ENCODE data around the gene MAP1B. TPM values are rescaled to one million over a fixed set of nuclear protein-coding genes. Genes with fewer than 3 reads are reported as not detected.
A peak's percentile ranks its signal among the peaks of the same experiment; 100 is the strongest.

MAP1B gene
- total RNA-seq, 2 experiments from 2014 or later = 0.06 TPM; not detected in 1

DNA sequence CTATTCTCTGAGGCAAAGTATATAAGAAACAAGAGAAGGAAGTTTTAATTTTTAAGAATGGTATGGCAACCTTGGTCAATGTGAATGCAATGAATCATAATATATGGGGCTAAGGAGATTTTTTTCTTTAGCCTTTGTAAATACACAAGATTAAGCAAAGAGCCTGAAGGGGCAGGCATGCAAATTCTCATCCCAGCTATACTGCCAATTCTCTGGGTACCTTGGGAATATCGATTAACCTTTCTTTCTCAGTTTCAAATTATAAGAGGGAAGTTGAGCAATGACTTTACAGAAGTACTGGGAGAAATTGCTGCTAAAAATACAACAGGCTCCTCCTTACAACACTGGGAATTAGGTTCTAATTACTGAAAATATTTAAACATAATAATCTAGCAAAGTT, 115.2 kb downstream of the MAP1B start:
- no peaks in the 10 kb centered on the region for H3K27me3 Mint-ChIP-seq
- no peak overlapping the region for H3K27ac Mint-ChIP-seq
- H3K36me3 Mint-ChIP-seq (ENCODE audit: low read depth) = peaks cover 63% of the 10 kb centered on the region
- no peaks in the 10 kb centered on the region for H3K9me3 Mint-ChIP-seq
- no peak overlapping the region for H3K4me3 Mint-ChIP-seq
- no peak for DNase-seq
- POLR2A ChIA-PET = no interaction called here
- CTCF ChIA-PET = interaction anchor here (1.1 kb wide), 1 partner anchor 10 kb away, joined by 3 read pairs; no protein-coding TSS in a partner anchor
- H3K4me1 Mint-ChIP-seq = peaks cover 3% of the 10 kb centered on the region

DNA sequence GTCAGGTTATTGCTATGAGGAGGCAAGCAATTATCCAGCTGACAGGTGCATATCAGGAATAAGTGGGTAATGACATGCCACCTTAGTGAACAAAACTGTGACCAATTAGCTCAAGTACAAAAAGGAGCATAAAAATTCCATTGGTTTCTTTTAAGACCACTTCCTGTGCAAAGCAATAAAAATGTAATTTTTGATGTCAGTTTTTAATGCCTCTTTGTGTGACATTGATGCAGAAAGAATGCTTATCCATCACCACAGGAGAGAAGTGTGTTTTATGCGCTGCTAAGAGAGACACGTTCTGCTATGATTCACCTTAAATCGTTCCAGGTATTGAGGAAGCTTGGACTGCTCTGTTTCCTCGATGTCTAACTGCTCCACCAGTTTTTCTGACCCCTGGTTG, 116.1 kb downstream of the MAP1B start:
- Mint-ChIP-seq H3K9me3 (no peaks in the 10 kb centered on the region), H3K27me3 (no peaks in the 10 kb centered on the region), H3K4me1 (peaks cover 3% of the 10 kb centered on the region), H3K4me3 (no peak overlapping the region), H3K27ac (no peak overlapping the region), H3K36me3 (ENCODE audit: low read depth) (peaks cover 61% of the 10 kb centered on the region)
- DNase-seq = no peak
- ChIA-PET POLR2A (no interaction called here), CTCF (interaction anchor here (0.6 to 1.3 kb wide), 3 partner anchors 9 to 100 kb away, joined by 3 to 4 read pairs (median 3); no protein-coding TSS in a partner anchor)

DNA sequence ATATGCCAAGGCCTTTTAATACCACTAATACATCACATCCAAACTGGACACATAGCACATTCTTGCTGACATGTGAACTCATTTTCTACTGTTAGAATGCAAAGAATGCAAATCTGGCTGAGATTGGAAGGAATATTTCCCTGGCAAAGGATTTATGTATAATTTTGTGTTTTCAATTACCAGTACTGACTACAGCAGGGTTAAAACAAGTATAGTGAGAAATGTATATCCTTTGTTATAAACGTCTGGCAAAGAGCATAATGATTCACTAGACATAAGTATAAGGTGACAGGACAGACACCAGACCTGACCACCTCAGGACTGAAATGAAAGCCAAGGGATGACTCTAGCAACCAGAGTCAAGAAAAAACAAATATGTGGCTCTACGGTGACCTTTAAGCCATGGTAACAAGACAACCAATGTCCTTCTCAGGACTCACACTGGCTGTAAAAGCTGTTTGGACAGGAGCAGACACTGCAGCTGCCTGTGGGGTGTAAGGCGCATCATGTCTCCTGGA, 117.7 kb downstream of the MAP1B start:
- peaks cover 47% of the 10 kb centered on the region for H3K36me3 Mint-ChIP-seq (ENCODE audit: low read depth)

DNA sequence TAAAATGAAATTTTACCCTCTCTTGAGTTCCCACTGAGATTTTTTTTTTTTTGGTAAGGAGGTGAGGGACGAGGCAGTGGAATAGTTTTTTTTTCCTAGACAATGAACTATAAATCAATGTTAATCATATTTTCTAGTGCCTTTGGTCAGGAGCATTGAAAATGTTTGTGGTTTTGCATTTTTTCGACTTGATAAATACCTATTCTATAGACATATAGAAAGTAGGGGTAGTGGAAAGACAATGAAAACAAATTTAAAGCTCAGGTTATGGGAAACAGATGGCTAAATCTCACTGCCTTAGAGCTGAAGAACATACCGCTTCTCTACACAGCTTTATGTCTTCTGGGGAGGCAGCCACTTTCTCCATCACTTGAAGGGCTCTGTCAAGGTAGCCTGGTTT, 118.5 kb downstream of the MAP1B start:
- no peak for DNase-seq
- ChIA-PET CTCF (no interaction called here), POLR2A (no interaction called here)
- Mint-ChIP-seq H3K27me3 (no peaks in the 10 kb centered on the region), H3K27ac (no peak overlapping the region), H3K4me1 (peaks cover 12% of the 10 kb centered on the region), H3K36me3 (ENCODE audit: low read depth) (peaks cover 51% of the 10 kb centered on the region), H3K9me3 (no peaks in the 10 kb centered on the region), H3K4me3 (no peak overlapping the region)

More for the DNA sequence above, 117.7 kb downstream of the MAP1B start:
- DNase-seq = no peak
- Mint-ChIP-seq H3K4me1 (peaks cover 7% of the 10 kb centered on the region), H3K27me3 (no peaks in the 10 kb centered on the region), H3K4me3 (no peak overlapping the region), H3K27ac (no peak overlapping the region), H3K9me3 (no peaks in the 10 kb centered on the region)
- POLR2A ChIA-PET = no interaction called here
- CTCF ChIA-PET = no interaction called here

DNA sequence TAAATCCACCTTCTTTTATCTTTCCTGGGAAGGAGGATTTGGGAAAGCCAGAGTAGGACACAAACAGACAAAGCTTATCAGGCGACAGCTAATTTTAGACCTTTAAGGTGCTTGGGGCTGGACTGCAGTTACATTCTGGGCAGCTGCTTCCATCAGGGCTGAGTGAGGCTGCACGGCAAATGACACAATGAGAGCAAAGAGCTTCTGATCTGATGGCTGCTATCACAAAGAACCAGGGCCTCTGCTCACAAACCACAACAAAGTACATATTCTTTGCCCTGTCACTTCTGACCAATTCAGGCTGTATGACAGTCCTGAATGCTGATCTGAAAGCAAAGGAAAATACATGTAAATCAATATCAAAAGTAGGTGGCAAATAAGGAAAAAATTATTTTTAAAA, 119.7 kb downstream of the MAP1B start:
- no peak for DNase-seq
- peaks cover 17% of the 10 kb centered on the region for H3K4me1 Mint-ChIP-seq
- peaks cover 51% of the 10 kb centered on the region for H3K36me3 Mint-ChIP-seq (ENCODE audit: low read depth)
- CTCF ChIA-PET = no interaction called here
- no peaks in the 10 kb centered on the region for H3K27me3 Mint-ChIP-seq
- H3K9me3 Mint-ChIP-seq = no peaks in the 10 kb centered on the region
- no peak overlapping the region for H3K4me3 Mint-ChIP-seq
- POLR2A ChIA-PET = interaction anchor here (0.6 kb wide), 1 partner anchor 10 kb away, joined by 3 read pairs; no protein-coding TSS in a partner anchor
- no peak overlapping the region for H3K27ac Mint-ChIP-seq

DNA sequence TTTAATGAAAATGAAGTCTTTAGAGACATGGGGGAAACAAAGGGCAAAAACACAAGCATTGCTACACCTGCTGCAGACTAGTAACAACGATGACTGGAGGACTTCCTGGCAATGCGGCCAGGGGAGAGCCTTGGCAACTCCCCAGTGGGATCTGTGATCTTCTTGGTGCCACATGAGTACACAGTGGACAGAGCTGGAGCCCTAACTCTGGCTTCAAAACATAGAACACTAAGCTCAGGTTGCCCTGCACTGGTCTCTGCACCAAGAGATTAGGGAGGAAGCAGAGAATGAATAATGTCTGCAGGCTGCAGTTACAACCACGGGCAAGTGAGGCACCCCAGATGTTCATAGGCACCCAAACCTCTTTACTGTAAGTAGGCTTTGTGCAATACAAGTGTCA, 121.7 kb downstream of the MAP1B start:
- Mint-ChIP-seq H3K4me1 (peaks cover 34% of the 10 kb centered on the region), H3K27me3 (peaks cover 4% of the 10 kb centered on the region), H3K36me3 (ENCODE audit: low read depth) (peaks cover 53% of the 10 kb centered on the region), H3K9me3 (no peaks in the 10 kb centered on the region), H3K4me3 (no peak overlapping the region), H3K27ac (no peak overlapping the region)
- CTCF ChIA-PET = interaction anchor here (0.9 kb wide), 1 partner anchor 110 kb away, joined by 3 read pairs; no protein-coding TSS in a partner anchor
- POLR2A ChIA-PET = no interaction called here
- DNase-seq = no peak

DNA sequence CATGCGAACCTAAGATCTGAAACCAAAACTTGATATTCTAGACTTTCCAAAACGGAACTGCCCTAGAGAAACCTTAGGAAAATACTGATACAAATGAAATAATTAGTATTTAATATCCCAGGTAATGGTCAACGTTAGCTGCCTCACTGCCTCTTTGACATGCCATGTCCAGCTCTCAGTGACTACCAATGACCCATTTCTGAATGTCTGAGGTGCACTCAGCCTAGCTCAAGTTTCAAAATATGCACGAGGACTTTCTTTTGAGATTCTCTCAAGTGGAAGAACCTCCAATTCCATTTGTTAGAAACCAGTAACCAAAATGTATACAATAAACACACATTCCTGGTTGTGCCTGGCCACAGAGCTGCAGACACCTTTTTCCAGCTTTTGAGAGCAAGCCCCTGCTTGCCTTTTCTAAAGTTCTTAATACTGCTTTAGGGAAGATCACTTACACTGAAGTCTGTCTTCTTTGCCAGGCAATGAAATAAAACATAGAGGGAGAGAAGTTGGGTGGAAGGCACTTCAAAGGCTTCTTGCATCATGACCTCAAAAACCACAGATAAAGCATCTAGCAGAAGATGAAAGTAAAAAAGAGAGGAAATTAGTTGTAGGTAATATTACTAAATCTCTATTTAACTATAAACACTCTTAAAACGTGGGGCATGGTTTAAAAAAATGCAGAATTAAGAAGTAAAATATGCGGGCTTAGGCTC, 124.9 kb downstream of the MAP1B start:
- no peaks in the 10 kb centered on the region for H3K9me3 Mint-ChIP-seq
- H3K4me3 Mint-ChIP-seq = no peak overlapping the region
- CTCF ChIA-PET = interaction anchor here (0.8 kb wide), 1 partner anchor 9 kb away, joined by 3 read pairs; no protein-coding TSS in a partner anchor
- peaks cover 4% of the 10 kb centered on the region for H3K27me3 Mint-ChIP-seq
- peaks cover 56% of the 10 kb centered on the region for H3K36me3 Mint-ChIP-seq (ENCODE audit: low read depth)
- peak overlapping the region; percentile 63 for H3K27ac Mint-ChIP-seq
- DNase-seq = peak; percentile 44
- peaks cover 48% of the 10 kb centered on the region for H3K4me1 Mint-ChIP-seq
- POLR2A ChIA-PET = no interaction called here

DNA sequence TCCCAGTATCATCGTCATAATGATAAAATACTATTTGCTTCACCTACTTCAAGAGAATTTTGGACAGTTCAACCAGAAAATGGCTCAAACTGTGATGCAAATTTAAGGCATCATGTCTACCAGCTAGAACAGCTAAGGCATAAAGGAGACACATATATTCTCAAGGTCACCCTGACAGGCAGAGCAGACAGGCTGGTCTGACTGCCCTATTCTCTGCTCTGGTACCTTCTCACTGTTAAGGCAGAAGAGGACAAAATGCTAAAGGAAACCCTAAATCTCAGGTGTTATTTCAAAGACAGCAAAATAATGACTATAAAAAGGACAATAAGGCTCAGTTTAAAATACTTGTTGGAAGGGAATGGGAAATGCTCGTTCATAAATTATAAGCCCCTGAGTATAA, 125.6 kb downstream of the MAP1B start:
- Mint-ChIP-seq H3K4me1 (peaks cover 48% of the 10 kb centered on the region), H3K27me3 (peaks cover 4% of the 10 kb centered on the region), H3K36me3 (ENCODE audit: low read depth) (peaks cover 55% of the 10 kb centered on the region), H3K4me3 (no peak overlapping the region), H3K9me3 (no peaks in the 10 kb centered on the region), H3K27ac (peak overlapping the region; percentile 63)
- ChIA-PET POLR2A (no interaction called here), CTCF (interaction anchor here (0.8 kb wide), 1 partner anchor 10 kb away, joined by 3 read pairs; no protein-coding TSS in a partner anchor)
- DNase-seq = no peak

DNA sequence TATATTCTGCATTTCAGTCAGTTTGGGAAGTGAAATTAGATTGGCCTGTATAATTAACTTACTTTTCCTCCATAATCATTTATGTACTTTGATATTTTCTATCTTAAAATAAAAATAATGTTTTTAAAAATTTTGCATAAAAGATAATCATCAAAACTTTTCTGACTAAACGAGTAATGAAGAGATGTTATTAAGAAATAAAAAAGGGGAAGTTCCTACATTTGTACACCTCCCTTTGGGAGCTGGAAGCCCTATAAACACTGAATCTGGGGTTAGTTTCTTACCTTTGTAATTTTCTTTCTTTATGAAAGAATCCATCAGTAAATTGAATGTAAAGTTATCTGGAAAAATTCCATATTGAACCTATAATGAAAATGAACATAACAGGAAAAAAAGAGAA, 126.6 kb downstream of the MAP1B start:
- DNase-seq = no peak
- Mint-ChIP-seq H3K4me1 (peaks cover 48% of the 10 kb centered on the region), H3K9me3 (no peaks in the 10 kb centered on the region), H3K27me3 (peaks cover 4% of the 10 kb centered on the region), H3K4me3 (peak overlapping the region; percentile 22), H3K36me3 (ENCODE audit: low read depth) (peaks cover 55% of the 10 kb centered on the region), H3K27ac (no peak overlapping the region)
- CTCF ChIA-PET = interaction anchor here (1.2 kb wide), 1 partner anchor 36 kb away, joined by 3 read pairs; no protein-coding TSS in a partner anchor
- POLR2A ChIA-PET = interaction anchor here (0.6 kb wide), 1 partner anchor 582 kb away, joined by 3 read pairs; no protein-coding TSS in a partner anchor

DNA sequence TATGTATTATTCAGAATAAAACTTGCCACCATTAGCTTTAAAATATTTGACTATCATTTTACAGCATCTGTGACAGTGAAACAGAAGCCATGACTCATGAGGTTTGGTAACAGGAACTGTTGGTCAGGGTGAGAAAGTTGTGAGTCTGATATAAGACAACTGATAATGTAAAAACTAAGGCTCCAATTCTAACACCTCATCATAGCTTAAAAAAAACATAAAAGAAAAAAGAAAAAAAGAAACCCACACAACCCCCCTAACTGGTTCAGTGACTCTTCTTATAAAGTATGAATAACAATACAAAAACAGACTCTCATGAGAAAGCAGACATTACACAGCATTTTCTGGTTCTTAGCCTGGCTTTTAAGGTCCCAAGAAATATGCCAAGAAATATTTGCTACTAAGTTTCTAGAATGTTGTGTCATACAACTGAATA, 127.0 kb downstream of the MAP1B start:
- H3K4me1 Mint-ChIP-seq = peaks cover 46% of the 10 kb centered on the region
- H3K4me3 Mint-ChIP-seq = peak overlapping the region; percentile 22
- no peak overlapping the region for H3K27ac Mint-ChIP-seq
- ChIA-PET CTCF (interaction anchor here (1.2 kb wide), 1 partner anchor 36 kb away, joined by 3 read pairs; no protein-coding TSS in a partner anchor), POLR2A (interaction anchor here (0.6 kb wide), 1 partner anchor 582 kb away, joined by 3 read pairs; no protein-coding TSS in a partner anchor)
- peaks cover 4% of the 10 kb centered on the region for H3K27me3 Mint-ChIP-seq
- no peaks in the 10 kb centered on the region for H3K9me3 Mint-ChIP-seq
- peaks cover 55% of the 10 kb centered on the region for H3K36me3 Mint-ChIP-seq (ENCODE audit: low read depth)
- peak; percentile 41 for DNase-seq

DNA sequence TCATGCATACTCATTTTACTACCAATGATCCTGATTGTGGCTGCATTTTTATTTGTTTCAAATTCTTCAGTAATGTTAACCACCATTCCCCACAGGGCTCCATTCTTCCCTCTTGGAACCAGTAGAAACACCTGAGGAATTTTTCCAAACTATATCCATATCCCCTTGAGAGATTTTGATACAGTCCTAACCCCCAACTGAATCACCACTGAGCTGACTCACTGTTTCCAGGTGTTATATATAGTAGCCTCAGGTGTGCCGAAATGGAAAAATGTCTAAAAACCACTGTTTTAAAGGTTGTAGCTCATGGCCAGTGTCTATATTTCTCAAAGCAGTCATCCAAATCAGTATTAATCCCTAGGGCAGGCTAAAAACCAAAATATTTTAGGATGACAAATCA, 127.6 kb downstream of the MAP1B start:
- Mint-ChIP-seq H3K36me3 (ENCODE audit: low read depth) (peaks cover 52% of the 10 kb centered on the region), H3K4me1 (peaks cover 43% of the 10 kb centered on the region), H3K27ac (no peak overlapping the region), H3K27me3 (peaks cover 4% of the 10 kb centered on the region), H3K9me3 (no peaks in the 10 kb centered on the region), H3K4me3 (no peak overlapping the region)
- no peak for DNase-seq
- POLR2A ChIA-PET = no interaction called here
- CTCF ChIA-PET = interaction anchor here (1.2 kb wide), 1 partner anchor 37 kb away, joined by 3 read pairs; no protein-coding TSS in a partner anchor

DNA sequence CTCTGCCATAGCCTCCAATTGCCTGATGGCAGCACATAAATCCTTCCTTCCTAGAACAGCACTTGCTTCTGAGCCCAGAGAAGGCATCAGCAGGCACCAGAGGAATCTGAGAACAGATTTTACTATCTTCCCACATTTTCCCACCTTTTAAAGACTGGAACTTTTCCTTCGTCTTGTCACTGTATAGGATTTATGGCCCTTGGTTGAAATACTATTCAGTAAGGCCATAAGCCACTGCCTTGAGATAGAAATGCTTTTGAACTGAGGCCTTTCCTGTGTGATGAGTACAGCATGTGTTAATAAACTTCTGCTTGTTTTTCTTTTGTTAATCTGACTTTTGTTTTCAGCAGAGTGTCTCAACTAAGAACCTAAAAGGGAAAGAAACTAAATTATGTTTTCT, 128.4 kb downstream of the MAP1B start:
- POLR2A ChIA-PET = no interaction called here
- DNase-seq = no peak
- Mint-ChIP-seq H3K4me1 (peaks cover 38% of the 10 kb centered on the region), H3K36me3 (ENCODE audit: low read depth) (peaks cover 45% of the 10 kb centered on the region), H3K9me3 (no peaks in the 10 kb centered on the region), H3K27ac (no peak overlapping the region), H3K27me3 (peaks cover 4% of the 10 kb centered on the region), H3K4me3 (no peak overlapping the region)
- CTCF ChIA-PET = no interaction called here

DNA sequence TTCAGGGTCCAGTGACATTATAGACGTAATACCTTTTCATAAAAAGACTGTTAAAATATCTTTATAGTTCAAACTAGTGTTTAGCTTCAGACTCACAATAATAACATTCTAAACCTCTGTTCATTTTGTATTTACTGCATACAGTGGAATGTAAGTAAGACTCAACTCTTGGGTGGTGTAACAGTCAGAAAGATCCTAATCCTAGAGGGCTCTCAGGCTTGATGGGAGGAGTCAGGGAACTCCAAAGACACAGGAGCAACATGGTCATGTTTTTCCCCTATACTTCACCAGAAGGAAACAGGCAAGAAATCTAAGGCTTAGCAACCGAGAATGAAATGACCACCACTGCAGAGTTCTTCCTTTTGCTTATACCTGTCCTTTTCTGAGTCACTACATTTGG, 130.1 kb downstream of the MAP1B start:
- Mint-ChIP-seq H3K36me3 (ENCODE audit: low read depth) (peaks cover 30% of the 10 kb centered on the region), H3K27me3 (peaks cover 4% of the 10 kb centered on the region), H3K9me3 (no peaks in the 10 kb centered on the region), H3K4me1 (peaks cover 28% of the 10 kb centered on the region), H3K4me3 (no peak overlapping the region), H3K27ac (no peak overlapping the region)
- no peak for DNase-seq
- ChIA-PET POLR2A (no interaction called here), CTCF (interaction anchor here (0.6 to 1.5 kb wide), 2 partner anchors 13 to 34 kb away, joined by 3 read pairs; no protein-coding TSS in a partner anchor)

Data from activated CD4-positive, alpha-beta T cell treated with anti-CD3 and anti-CD28 coated beads, Interleukin-2, amount 10 ng/mL, durations not matched to agents 7 days and 5 days (primary cell).